ENCODE data around the gene TLE5.
"Not testable (repeated sequence)": the region's sequence is repeated elsewhere in the genome, so short reads cannot be mapped to it uniquely, and the experiment has no call there.

The TLE5 gene

DNA sequence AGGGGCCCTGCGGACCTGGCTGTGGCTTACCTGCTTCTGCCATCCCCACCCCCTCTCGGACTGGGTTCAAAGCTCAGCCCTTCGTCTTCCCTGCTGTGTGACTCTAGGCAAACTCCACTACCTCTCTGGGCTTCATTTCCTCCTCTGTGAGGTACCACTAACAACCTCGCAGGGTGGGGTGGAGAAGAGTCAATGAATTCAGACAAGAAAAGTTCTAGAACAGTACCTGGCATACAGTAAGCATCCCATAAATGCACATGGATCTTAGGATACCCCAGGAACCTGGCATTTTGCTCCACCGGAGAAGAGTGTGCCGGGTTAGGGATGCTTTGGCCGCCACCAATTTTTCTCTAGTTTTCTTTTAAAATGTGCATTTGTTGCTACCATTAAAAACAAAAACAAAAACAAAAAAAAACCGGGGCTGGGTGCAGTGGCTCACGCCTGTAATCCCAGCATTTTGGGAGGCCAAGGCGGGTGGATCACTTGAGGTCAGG, 3.4 kb downstream of the TLE5 start:
- DNase-seq: no peak

DNA sequence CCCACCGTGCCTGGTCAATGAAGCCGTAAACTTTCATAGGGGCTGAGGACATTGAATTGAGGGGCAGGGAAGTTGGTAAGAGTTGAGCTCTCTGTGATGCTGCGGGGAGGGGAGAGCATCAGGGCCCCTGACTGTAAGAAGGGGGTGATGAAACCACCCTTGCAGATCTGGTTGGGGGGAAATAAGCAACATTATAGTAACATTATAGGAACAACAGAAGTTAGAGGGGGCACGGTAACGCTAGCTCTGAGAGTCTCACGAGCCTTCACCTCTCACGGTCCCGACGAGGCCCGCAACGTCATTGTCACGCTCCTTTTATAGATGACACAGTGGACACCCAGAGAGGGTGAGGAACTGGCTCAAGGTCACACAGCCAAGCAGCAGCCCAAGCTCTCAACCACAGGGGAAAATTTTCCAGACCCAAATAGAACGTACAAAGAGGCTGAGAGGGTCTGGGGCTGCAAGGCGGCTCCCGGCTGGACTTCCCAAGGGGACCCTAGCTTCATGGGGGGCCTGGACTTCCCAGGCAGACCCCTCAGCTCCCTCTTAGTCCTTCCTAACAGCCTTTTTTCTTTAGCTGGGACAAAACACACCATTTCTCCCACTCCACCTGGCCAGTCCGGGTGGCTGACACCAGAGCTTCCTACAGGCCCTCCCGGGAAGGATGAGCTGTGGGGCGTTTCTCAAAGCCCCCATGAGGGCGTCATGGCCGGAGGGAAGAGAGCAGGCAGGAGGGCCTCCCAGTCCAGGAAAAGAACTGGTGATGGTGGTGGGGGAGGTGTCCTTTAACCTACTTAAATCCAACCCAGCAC, 4.1 kb downstream of the TLE5 start:
- DNase-seq: no peak

DNA sequence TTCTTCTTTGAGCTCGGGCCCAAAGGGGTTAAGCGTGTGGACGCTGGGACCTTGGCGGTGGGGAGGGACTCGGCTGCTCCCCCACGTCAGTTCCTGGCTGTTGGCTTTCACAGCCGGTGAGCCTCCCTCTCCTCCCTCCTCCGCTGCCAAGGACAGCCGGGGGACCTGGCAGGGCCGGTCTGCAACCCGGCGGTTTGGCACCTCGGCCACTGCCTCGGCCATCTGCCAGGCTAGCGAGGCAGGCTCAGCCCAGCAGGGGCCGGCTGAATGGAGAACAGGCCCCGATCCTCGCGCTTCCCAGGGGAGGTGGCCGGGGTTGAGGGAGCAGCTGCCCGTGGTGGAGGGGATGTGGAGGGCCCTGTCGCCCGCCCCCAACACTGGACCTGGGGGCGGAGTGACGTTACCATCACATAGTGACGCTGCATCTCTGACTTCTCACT, 5.0 kb downstream of the TLE5 start:
- no peak for DNase-seq

DNA sequence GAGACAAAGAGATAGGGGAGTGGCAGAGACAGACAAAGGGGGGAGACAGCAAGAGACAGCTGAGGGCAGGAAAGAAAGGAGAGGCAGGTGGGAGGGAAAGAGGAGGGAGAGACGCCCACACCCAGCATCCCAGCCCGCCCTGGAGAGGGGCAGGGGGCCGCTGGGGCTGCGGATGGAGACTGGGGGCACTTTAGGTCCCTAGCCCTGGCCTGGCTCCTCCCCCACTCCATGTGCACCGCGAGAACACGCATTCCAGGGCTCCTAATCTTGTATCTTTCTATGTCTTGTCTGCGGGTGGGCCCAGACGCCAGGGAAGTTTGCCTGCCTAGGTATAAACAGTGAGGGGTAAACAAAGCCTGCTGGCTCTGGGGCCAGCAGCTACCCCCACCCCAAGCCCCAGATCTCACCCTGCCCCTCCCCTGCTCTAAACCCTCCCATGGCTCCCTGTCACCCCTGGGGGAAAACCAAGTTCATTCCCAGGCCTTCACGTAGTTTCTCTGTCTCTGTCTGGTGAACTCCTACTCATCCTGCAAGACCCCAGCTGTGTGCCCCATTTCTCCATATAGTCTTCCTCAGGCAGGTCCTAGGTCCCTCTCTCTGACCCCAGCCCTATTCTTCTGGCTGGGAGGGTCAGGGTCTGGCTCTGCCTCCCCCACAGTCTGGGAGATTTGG, 5.7 kb downstream of the TLE5 start:
- no peak for DNase-seq

DNA sequence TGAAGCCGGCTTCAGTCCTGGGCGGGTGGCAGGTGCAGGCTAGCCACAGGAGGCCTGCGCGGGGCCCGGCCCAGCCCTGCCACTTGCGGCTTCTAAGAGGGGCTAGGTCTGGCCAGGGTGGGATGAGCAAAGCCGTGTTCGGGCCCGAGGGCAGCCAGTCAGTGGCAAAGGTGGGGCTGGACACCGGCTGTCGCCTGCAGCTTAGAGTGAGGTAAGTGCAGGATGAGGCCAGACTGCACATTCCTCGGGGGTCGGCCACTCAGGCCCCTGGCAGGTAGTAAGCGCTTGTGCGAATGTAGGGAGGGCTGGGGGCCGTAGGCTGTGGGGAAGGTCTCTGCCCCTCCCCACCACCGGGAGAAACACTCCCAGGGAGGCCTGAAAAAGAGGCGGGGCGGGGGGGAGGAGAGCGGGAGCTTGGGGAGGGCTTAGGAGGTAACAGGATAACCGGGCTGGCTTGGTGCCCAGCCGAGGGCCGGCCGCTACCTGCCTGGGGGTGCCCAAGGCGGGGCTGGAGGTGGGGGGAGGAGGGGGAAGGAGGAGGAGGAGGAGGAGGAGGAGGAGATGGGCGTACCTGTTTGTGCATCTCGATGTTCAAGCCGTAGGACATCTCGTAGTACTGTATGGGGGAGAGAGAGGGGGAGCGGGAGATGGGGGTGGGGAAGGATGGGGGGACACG, 6.4 kb downstream of the TLE5 start:
- DNase-seq: no peak

DNA sequence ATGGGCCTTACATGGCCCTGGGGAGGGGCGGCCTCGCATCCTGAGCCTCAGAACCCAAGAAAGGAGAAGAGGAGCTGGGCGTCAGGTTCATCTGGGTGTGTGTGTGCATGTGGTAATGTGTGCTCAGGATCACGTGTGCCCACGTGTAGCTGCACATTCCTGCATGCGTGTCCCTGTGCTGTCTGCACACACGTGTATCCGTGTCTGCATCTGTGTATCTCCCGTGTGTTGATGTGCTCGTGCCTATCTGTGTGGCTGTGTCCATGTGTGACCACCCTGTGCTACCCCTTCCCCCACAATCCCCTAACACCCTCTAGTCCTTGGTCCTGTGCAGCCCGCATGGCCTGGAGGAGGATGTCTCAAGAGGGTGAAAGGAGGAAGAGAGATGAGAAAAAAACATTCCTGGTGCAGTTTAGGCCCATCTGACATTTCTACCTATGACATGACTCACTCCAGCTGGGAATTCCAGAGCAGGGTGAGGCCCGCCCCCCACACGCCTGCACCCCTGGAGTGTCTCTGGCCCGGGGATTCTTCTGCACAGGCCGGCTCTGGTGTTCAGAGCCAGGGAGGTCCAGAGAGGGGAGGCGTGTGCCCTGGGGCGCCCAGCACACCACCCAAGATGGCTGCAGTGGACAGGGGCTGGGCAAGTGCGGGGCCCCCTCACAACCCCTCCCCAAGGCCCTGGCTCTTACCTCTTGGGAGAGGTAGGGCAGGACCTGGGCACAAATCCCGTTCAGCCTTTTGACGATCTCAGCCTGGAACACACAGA, 7.1 kb downstream of the TLE5 start:
- no peak for DNase-seq

DNA sequence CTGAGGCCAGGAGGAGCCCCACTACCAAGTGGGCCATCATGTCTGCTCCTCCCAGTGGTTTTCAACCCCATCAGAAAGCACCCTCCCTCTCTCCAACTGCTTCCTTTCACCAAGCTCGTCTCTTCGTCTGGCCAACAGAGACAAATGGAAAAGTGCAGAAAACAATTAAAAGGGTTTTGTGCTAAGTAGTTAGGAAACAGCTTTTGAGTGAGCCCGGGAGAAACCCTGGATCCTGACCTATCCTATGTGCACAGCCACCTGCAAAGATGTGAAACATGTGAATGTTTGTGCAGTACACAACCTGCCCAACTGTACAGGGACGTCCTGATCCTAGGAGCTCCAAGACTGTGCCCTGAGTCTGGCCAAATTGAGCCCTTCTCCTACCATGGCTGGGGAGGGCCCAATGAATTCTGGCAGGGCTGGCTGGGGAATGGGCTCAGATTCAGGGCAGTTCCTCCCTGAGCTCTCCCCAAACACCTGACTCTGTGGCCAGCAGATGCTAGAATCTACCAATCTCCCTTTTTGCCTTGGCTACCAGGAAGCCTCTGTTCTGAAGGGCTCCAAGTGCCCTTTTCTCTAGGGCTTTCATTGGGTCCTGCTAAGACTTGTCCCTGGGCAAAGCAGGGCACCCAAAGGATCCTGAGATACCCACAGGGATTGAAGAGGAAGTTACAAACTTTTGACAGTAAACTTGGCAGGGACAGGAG, 7.9 kb downstream of the TLE5 start:
- DNase-seq: no peak

DNA sequence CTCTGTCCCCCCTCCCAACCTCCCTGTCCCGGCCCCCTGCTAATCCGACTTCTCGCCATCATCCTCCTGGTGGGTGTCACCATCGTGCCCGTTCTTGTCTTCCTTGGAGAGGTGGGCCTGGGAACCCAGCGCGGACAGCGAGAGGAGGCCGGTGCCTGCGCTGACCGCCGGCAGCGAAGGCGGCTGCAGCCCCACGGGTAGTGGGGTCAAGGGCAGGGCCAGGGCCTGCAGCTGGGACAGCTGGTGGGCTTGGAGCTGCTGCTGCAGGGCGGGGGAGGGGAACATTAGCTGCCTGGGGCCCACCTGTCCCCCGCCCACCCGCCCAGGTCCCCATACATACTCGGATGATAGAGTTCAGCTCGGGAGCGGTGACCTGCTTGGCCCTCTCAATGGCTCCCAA, 8.5 kb downstream of the TLE5 start:
- no peak for DNase-seq

DNA sequence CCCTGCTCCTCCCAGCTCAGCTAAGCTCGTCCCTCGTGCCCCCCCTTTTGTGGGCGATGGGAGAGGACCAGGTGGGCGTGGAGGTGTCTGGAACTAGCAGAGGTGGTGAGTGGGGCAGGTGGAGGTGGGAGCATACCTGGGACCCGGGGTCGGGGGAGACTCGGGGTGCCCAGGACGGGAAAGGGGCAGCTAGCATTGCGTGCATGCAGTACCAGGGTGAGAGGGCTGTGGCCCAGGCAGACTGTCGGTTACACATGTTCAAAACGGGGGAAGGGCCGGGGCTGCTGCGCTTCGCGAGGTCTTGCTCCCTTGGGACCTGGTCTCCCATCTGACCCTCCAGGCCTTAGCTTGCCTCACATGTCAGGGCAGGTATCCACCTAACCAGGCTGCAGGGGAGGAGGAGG, 9.1 kb downstream of the TLE5 start:
- DNase-seq: no peak

DNA sequence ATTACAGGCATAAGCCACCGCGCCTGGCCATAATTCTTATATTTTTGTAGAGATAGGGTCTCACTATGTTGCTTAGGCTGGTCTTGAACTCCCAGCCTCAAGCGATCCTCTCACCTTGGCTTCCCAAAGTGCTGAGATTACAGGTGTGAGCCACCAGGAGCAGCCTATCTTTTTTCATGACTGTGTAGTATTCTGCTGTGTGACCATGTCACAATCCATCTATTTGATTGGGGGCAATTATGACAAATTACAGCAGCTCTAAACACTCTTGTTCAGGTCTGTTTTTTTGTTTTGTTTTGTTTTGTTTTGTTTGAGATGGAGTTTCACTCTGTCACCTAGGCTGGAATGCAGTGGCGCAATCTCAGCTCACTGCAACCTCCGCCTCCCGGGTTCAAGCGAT, 12.3 kb downstream of the TLE5 start:
- not testable (repeated sequence) for DNase-seq

DNA sequence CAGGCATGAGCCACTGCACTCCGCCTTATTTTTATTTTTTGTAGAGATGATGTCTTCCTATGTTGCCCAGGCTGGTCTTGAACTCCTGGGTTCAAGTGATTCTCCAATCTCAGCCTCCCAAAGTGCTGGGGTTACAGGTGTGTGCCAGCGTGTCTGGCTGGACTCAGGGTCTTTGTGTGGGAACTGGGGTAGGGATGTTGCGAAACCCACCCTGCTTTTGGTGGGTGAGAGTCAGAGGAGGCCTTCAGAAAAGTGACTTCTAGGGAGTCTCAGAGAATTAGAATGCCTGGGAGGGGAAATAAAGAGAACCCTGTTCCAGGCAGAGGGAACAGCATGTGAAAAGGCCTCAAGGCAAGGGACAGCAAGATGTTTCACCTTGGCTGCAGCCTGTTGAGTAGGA, 13.2 kb downstream of the TLE5 start:
- no peak for DNase-seq

DNA sequence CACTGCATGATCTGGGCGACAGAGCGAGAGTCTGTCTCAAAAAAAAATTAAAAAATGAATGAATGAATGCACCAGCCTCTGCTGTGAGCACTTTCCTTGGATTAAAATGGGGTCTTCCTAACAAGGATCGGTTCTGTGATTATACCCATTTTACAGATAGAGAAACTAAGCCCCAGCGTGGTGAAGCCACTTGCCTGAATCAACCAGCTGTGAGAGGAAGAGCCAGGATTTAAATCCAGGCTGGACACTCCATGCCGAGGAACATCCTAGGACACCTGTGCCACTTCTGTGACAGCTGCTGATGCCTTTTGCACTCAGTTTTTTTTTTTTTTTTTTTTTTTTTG, 14.1 kb downstream of the TLE5 start:
- DNase-seq: no peak

DNA sequence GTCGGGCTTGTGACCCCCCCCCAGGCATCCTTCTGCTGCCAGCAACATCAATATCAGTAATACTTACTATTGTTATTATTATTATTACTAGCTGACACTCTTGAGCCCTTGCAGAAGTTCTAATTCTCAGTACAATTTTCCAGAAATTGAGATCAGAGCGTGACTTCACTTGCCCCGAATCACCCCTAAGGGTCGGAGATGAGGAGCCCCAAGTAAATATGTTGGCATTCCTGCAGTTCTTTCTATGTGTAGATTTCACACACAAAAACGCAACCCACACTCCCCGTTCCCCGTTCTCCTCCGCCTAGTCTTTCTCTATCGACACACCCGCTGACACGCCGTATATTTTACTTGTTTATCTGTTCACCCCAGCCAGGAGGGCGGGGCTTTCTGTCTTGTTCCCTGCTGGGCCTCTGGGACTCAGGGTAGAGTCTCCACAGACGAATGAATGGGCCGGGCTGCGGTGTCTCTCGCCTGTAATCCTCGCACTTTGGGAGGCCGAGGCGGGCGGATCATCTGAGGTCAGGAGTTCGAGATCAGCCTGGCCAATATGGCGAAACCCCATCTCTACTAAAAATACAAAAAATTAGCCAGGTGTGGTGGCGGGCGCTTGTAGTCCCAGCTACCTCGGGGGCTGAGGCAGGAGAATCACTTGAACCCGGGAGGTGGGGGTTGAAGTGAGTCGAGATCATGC, 14.7 kb downstream of the TLE5 start:
- DNase-seq: peak; percentile 99

DNA sequence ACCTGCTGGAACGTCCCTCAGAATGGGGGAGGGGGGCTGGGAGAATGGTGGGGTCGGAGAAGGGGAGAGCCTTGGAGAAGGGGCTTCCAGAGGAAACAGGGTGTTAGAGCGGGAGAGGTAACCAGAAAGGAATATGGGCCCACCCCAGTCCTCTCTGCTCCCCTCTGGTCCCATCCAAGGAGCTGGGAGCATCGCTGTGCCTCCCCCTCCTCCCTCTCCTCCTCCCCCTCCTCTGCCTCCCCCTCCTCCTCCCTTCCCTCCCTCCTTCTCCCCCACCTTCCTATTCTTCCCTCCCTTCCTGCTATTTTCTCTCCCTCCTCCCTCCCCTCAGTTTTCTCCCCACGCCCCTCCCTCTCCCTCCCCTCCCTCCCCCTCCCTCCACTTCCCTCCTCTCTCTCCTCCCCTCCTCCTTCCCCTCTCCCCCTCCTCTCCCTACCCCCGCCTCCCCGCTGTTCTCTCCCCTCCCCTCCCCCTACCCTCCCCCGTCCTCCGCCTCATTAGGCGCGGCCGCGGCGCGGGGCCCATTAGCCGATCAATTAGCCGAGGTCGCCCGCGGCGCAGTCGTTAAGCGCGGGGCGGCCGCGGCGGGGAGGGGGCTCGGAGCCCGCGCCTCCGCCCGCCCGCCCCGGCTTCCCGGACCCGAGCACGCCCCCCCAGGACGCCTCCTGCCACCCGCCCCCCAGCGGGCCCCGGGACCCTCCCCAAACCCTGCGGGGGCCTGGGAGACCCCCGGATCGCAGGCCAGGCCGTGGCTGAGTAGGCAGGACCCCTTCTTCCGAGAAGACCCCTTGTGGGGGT, 15.4 kb downstream of the TLE5 start:
- peak; percentile 39 for DNase-seq

DNA sequence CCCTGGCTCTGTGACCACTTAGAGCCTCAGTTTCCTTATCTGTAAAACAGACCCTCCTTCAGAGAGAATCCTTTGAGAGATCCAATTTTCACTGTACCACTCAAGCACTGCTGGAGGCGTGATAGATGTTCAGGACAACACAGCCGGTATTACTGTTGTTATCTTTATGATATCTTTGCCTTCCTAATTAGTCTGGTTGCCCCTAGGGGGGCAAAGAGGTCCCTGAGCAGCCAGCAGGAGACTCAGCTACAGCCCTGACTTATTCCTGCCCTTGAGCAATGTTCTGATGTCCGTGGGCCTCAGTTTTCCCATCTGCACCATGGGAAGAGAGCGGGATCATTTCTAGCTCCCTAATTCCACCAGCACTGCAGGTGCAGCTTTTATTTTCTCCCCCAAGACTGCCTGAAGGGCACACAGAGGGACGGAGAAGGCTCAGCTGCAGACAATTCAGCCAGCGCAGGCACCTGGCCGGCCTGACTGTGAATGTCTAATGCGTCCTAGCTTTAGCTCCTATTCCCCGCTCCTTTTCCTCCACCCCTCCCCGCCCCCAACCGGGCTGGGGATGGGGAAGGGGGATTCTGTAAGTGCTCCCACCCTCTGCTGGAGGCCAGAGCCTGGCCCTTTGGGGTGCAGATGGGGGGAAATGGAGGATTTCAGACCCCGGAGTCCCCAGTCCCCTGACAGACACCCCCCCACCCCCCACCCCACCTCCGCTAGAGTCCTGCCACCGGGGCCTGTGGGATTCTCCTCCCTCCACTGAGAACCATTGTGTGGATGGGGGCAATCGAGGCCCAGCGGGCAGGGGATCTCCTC, 16.2 kb downstream of the TLE5 start:
- no peak for DNase-seq

DNA sequence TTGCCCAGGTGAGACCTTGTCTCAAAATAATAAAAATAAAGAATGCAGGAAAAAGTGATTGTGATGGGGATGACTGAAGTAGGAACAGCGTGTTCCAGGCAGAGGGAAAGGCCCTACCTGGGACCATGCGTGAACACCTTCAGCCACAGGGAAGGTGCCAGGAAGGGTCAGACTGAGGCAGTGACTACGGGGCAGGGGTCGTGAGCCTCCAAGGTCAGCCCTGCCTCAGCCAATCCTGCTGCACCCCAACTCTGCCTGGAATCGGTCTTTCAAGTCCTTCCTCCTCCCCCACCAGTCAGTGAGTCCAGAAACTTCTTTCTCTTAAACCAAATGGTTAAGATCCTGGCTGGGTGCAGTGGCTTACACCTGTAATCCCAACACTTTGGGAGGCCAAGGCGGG, 17.1 kb downstream of the TLE5 start:
- no peak for DNase-seq

DNA sequence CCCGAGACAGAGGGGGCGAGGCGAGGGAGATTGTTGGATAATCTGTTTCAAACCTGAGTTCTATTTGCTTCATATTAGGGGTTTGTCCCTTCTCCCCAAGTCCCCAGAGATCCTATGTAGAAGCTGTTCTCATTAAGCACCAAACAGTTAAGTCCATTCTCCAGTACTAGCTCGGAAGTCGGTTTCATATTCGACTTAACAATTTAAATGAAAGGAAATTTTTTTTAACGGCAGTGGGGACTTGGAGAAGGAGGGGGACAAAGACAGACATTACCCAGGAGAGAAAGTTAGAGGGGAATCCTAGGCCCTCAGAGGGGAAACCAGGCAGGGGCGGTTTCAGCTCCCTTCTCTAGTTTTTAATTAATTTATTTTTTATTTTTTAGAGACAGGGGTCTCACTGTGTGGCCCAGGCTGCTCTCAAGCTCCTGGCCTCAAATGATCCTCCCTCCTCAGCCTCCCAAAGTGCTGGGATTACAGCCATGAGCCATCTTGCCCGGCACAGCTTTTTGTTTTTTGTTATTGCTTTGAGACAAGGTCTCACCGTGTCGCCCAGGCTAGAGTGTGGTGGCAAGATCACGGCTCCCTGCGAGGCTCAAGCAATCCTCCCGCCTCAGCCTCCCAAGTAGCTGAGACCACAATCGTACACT, 19.6 kb downstream of the TLE5 start:
- DNase-seq: no peak

DNA sequence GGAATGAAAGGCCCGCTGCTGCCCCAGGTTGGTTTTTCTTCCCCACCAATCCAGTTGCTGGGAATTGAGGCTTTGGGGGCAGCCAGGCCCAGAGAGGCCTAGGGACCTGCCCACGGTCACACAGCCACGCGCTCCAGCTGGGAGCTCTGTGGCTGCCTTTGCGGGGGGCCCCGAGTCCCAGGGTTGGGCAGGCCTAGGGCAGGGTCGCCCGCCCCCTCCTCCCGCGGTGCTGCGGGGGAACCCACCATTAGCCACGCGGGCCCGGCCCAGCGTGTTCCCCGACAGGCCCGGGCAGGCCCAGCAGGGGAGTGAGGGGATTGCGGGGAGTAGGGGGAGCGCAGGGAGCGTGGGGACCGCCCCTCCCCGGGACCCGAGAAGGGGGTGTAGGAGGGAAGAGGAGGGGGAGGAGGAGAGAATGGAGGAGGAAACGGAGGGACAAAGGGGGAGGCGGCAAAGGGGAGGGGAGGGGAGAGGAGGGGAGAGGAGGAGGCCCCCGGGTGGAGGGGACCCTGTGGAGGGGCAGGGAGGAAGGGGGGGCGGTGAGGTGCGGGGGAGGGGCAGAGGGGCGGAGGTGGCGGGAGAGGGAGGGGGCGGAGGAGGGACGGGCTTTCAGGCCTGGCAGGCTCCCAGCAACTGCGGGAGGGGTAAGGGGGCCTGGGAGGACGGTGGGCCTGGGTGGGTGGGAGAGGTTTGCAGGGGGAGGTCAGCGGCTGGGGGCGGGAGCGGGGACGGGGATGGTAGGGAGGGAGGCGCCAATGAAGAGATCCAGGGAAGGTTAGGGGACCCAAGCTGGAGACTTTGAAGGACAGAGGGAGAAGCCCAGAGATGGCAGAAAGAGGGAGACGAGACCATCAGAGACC, 20.3 kb downstream of the TLE5 start:
- DNase-seq: no peak

DNA sequence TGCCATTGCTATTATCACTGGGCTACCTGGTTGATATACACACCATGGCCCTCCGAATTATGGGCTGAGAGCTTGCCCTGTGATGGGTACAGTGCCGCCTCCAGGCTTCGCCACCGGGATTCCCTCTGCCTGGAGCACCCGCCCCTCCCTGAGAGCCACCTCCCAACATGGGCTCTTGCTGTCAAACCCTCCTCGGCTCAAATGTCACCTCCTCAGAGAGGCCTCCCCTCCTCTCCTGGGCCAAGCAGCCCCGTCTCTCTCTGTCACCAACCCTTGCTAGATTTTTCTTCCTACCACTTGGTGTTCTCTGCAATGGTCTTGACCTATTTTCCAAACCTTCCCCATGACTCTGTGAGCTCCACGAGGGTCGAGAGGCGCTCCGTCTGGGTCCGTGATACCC, 21.0 kb downstream of the TLE5 start:
- DNase-seq: no peak
